ENCODE data around the gene TPM1. TPM values are rescaled to one million over a fixed set of nuclear protein-coding genes. Genes with fewer than 3 reads are reported as not detected.
"Not testable (repeated sequence)": the region's sequence is repeated elsewhere in the genome, so short reads cannot be mapped to it uniquely, and the experiment has no call there.

The TPM1 gene
- total RNA-seq, 1 donor from 2014 or later: 67.5 TPM

DNA sequence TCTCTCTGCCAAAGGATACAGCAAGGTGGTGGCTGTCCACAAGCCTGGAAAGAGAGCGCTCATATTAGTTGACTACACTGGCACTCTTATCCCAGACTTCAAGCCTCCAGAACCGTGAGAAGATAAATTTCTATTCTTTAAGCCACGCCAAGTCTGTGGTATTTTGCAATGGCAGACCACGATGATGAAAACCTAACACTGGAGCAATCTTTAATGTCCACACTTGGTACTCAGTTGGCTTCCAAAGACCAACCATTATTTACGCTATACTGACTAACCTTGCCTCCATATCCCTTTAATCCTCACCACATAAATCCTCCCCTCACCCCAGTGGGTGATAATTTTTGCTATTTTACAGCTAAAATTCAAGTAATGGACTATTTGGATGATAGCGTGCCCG, 62.2 kb downstream of the TPM1 start:
- H3K27me3 Mint-ChIP-seq (ENCODE audit: low read depth): no peaks in the 10 kb centered on the region
- no peaks in the 10 kb centered on the region for H3K4me1 Mint-ChIP-seq
- H3K27ac Mint-ChIP-seq (ENCODE audit: unreplicated experiment): no peak overlapping the region
- DNase-seq (ENCODE audit: low read depth, low spot score): no peak
- no peak overlapping the region for H3K4me3 Mint-ChIP-seq
- TF ChIP-seq, protein P1, sequence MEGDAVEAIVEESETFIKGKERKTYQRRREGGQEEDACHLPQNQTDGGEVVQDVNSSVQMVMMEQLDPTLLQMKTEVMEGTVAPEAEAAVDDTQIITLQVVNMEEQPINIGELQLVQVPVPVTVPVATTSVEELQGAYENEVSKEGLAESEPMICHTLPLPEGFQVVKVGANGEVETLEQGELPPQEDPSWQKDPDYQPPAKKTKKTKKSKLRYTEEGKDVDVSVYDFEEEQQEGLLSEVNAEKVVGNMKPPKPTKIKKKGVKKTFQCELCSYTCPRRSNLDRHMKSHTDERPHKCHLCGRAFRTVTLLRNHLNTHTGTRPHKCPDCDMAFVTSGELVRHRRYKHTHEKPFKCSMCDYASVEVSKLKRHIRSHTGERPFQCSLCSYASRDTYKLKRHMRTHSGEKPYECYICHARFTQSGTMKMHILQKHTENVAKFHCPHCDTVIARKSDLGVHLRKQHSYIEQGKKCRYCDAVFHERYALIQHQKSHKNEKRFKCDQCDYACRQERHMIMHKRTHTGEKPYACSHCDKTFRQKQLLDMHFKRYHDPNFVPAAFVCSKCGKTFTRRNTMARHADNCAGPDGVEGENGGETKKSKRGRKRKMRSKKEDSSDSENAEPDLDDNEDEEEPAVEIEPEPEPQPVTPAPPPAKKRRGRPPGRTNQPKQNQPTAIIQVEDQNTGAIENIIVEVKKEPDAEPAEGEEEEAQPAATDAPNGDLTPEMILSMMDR (conservative IDR thresholded peaks at IDR 0.05): no peak
- H3K9me3 Mint-ChIP-seq: peaks cover 4% of the 10 kb centered on the region
- H3K36me3 Mint-ChIP-seq (ENCODE audit: low read depth): no peaks in the 10 kb centered on the region

DNA sequence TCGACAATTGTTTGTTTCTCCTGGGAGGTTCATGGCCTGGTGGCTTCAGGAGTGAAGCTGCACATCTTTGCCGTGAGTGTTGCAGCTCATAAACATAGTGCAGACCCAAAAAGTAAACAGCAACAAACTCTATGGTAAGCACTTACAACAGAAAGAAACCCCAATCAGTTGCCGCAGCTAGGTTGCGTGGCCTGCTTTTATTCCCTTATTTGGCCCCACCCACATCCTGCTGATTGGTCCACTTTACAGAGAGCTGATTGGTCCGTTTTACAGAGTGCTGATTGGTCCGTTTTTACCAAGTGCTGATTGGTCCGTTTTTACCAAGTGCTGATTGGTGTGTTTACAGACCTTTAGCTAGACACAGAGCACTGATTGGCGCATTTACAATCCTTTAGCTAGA, 62.8 kb downstream of the TPM1 start:
- DNase-seq (ENCODE audit: low read depth, low spot score); H3K36me3 Mint-ChIP-seq (ENCODE audit: low read depth); H3K27me3 Mint-ChIP-seq (ENCODE audit: low read depth); H3K4me1 Mint-ChIP-seq; H3K27ac Mint-ChIP-seq (ENCODE audit: unreplicated experiment); H3K4me3 Mint-ChIP-seq; H3K9me3 Mint-ChIP-seq: not testable (repeated sequence)

DNA sequence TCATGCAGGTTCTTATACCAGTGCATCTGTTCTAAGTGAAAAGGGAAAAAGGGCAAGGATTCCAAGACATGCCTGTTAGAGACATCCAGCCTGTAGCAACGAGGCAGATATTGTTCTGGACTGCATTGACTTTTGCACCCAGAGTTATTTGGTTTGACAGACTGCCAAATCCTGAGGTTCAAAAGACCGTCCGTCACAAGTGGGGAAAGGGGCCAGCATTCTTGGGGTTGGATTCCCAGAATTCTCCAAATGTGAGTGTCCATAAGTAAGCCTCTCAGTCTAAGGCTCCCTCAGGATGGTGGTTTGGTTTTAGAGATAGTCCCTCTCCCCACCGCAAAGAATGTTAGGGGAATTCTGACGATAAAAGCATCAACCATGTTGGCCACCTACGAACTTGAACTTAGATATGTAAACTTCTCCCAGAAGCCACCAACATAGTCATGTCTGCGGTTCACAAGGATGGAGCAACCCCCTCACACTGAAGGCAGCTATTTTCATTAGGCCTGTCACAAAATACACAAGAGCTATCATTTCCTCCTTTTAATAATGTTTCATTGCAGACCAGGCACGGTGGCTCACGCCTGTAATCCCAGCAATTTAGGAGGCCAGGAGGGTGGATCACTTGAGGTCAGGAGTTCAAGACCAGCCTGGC, 65.5 kb downstream of the TPM1 start:
- H3K27ac Mint-ChIP-seq (ENCODE audit: unreplicated experiment): no peak overlapping the region

DNA sequence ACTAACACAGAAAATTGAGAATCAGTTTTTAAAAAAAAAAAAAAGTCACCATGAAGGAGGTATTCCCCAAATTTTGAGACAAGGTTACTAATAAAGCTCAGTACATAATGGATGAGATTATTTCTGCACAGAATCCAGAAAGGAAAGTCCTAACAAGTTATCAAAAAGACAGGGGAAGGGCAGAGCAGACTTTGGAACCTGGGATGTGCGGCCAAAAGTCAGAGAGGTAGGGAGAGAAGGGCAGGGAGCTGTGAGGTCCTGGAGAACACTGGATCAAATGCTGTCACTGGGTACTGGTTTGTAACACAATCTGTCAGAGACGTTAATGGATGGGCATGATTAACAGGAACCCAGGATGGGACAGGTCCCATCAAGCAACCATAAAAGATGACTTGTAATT, 67.0 kb downstream of the TPM1 start:
- no peak overlapping the region for H3K4me3 Mint-ChIP-seq
- no peaks in the 10 kb centered on the region for H3K27me3 Mint-ChIP-seq (ENCODE audit: low read depth)
- DNase-seq (ENCODE audit: low read depth, low spot score): no peak
- no peak overlapping the region for H3K27ac Mint-ChIP-seq (ENCODE audit: unreplicated experiment)
- no peaks in the 10 kb centered on the region for H3K4me1 Mint-ChIP-seq
- H3K36me3 Mint-ChIP-seq (ENCODE audit: low read depth): no peaks in the 10 kb centered on the region
- H3K9me3 Mint-ChIP-seq: peaks cover 4% of the 10 kb centered on the region
- TF ChIP-seq, protein P1 (conservative IDR thresholded peaks at IDR 0.05): no peak

More for the DNA sequence above, 65.5 kb downstream of the TPM1 start:
- Mint-ChIP-seq H3K4me1 (no peaks in the 10 kb centered on the region), H3K36me3 (ENCODE audit: low read depth) (no peaks in the 10 kb centered on the region), H3K9me3 (peaks cover 4% of the 10 kb centered on the region), H3K27me3 (ENCODE audit: low read depth) (no peaks in the 10 kb centered on the region), H3K4me3 (no peak overlapping the region)
- TF ChIP-seq, protein P1 (conservative IDR thresholded peaks at IDR 0.05): no peak
- no peak for DNase-seq (ENCODE audit: low read depth, low spot score)

DNA sequence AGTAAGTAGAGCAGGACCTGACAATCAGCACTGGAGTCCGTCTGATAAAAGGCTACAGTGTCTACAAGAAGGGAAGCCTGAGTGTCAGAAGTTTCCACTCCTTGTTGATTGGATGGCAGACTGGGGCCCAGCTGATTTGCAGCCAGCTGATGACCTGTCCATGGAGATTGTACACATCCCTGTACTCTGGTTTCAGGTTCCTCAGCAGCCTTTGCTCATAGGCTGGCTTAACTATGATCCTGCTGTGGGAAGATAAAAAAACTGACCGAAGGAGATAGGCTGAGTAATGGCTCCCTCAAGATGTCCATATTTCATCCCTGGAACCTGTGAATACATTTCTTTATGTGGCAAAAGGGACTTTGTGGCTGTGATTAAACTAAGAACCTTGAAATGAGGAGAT, 67.4 kb downstream of the TPM1 start:
- TF ChIP-seq, protein P1 (conservative IDR thresholded peaks at IDR 0.05): no peak
- no peak overlapping the region for H3K27ac Mint-ChIP-seq (ENCODE audit: unreplicated experiment)
- no peak for DNase-seq (ENCODE audit: low read depth, low spot score)
- no peaks in the 10 kb centered on the region for H3K36me3 Mint-ChIP-seq (ENCODE audit: low read depth)
- H3K4me3 Mint-ChIP-seq: no peak overlapping the region
- no peaks in the 10 kb centered on the region for H3K27me3 Mint-ChIP-seq (ENCODE audit: low read depth)
- H3K4me1 Mint-ChIP-seq: no peaks in the 10 kb centered on the region
- peaks cover 4% of the 10 kb centered on the region for H3K9me3 Mint-ChIP-seq

DNA sequence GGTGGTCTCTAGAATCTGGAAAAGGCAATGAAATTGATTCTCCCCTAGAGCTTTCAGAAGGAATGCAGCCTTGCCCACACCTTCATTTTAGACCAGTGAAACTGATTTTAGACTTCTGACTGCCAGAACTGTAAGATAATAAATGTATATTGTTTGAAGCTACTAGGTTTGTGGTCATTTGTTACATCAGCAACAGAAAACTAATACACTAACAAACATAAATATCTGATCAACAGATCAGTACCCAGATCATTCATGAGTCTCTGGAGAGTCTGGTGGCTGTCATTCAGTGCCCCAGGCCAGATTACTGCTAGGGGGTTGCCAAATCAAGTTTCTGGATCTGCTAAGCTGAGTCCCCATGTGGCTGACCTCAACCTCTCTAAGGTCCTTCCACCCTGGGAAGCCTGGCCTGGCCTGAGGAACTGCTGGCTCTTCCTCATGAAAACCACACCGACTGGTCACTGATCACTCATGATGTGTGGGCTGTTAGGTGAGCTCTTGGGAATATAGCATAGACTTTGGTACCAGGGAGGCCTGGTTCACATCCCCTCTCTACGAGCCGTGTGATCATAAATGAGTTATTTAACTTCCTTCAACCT, 68.0 kb downstream of the TPM1 start:
- H3K4me1 Mint-ChIP-seq: no peaks in the 10 kb centered on the region
- H3K27me3 Mint-ChIP-seq (ENCODE audit: low read depth): no peaks in the 10 kb centered on the region
- H3K9me3 Mint-ChIP-seq: no peaks in the 10 kb centered on the region
- H3K36me3 Mint-ChIP-seq (ENCODE audit: low read depth): no peaks in the 10 kb centered on the region
- H3K27ac Mint-ChIP-seq (ENCODE audit: unreplicated experiment): no peak overlapping the region
- TF ChIP-seq, protein P1 (conservative IDR thresholded peaks at IDR 0.05): no peak
- DNase-seq (ENCODE audit: low read depth, low spot score): no peak
- H3K4me3 Mint-ChIP-seq: no peak overlapping the region
